ENCODE data around the gene RGS16. TPM values are rescaled to one million over a fixed set of nuclear protein-coding genes. Genes with fewer than 3 reads are reported as not detected.

The RGS16 gene
- total RNA-seq, 1 donor from 2014 or later: 1.2 TPM

DNA sequence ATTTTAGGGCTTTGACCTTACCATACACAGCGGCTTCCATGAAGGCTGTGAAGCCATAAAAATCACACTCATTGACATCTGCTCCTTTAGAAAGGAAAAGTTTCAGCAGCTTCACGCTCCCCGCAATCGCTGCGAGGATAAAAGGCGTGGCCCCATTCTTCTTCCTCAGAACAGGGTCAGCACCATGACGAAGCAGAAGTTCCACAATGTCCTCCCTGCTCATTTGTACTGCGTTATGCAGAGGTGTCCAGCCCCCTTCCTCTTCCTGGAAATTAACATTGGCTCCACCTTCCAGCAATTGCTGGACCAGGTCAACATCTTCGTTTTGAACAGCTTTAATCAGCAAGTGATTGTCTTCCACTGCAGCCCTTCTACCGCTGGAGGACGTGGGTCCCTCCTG lies 17.8 kb downstream of the RGS16 start:
- Histone ChIP-seq H3K27me3 (no peaks in the 10 kb centered on the region), H3K4me1 (peaks cover 35% of the 10 kb centered on the region), H3K27ac (no peak overlapping the region), H3K4me3 (no peak overlapping the region), H3K36me3 (peaks cover 0 to 17% of the 10 kb centered on the region in 2 donors), H3K9me3 (no peaks in the 10 kb centered on the region)
- intact Hi-C loops (cut with DNase I): no loop called here
- TF ChIP-seq, protein P1, sequence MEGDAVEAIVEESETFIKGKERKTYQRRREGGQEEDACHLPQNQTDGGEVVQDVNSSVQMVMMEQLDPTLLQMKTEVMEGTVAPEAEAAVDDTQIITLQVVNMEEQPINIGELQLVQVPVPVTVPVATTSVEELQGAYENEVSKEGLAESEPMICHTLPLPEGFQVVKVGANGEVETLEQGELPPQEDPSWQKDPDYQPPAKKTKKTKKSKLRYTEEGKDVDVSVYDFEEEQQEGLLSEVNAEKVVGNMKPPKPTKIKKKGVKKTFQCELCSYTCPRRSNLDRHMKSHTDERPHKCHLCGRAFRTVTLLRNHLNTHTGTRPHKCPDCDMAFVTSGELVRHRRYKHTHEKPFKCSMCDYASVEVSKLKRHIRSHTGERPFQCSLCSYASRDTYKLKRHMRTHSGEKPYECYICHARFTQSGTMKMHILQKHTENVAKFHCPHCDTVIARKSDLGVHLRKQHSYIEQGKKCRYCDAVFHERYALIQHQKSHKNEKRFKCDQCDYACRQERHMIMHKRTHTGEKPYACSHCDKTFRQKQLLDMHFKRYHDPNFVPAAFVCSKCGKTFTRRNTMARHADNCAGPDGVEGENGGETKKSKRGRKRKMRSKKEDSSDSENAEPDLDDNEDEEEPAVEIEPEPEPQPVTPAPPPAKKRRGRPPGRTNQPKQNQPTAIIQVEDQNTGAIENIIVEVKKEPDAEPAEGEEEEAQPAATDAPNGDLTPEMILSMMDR (IDR thresholded peaks at IDR 0.05): no peak
- TF ChIP-seq POLR2AphosphoS5 (IDR thresholded peaks at IDR 0.05; ENCODE audit: insufficient read depth in 1 of 2, low read depth in 1 of 2) (no peak), POLR2A (IDR thresholded peaks at IDR 0.05) (no peak)
- no peak for DNase-seq (ENCODE audit: extremely low spot score in 2 of 2)

DNA sequence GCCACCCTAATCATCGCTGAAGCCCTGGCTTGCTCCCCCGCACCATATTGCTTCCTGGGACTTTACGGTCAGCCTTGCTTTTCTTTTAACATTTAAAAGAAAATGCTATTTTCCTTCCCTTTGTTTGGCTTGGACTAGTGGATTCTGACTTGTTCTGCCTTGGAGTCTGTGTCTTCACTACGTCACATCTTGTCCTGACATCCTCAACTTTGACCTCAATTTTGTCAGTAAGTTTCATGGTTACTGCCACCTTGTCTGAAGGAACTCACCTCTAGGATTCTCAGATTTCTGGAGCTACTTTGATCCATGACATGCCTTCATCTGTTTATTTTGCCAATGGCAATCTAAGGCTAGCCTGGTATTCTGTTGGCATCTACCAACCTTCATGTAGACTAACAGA lies 19.4 kb downstream of the RGS16 start:
- intact Hi-C loops (cut with DNase I): no loop called here
- no peak overlapping the region for H3K4me3 ChIP-seq
- no peak overlapping the region for H3K27ac ChIP-seq
- peaks cover 35% of the 10 kb centered on the region for H3K4me1 ChIP-seq
- peaks cover 0 to 34% of the 10 kb centered on the region in 2 donors for H3K36me3 ChIP-seq
- no peak for DNase-seq (ENCODE audit: extremely low spot score in 2 of 2)
- H3K9me3 ChIP-seq: no peaks in the 10 kb centered on the region
- no peaks in the 10 kb centered on the region for H3K27me3 ChIP-seq
- TF ChIP-seq, protein P1 (IDR thresholded peaks at IDR 0.05): no peak
- TF ChIP-seq POLR2A (IDR thresholded peaks at IDR 0.05): no peak
- TF ChIP-seq POLR2AphosphoS5 (IDR thresholded peaks at IDR 0.05; ENCODE audit: insufficient read depth in 1 of 2, low read depth in 1 of 2): no peak

DNA sequence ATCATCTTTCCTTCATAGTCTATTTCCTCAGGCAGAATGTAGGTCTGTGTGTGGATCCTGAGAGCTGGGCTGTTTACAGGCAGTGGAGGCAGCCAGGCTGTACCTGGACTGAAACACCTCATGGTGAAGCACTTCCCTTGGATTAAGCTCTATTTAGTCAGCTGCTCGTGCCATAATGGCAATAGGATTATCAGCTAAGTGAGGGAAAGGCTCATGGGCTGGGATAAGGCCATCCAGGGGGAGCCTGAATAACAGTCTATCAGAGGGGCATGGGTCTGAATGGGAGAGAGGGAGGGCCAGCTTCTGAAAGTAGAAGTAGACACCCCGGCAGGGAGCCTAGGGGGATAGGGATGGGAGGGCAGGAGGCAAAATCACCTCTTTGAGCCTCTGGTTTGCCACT lies 23.5 kb downstream of the RGS16 start:
- TF ChIP-seq POLR2A (IDR thresholded peaks at IDR 0.05) (no peak), POLR2AphosphoS5 (IDR thresholded peaks at IDR 0.05; ENCODE audit: insufficient read depth in 1 of 2, low read depth in 1 of 2) (no peak)
- TF ChIP-seq, protein P1 (IDR thresholded peaks at IDR 0.05): no peak
- Histone ChIP-seq H3K9me3 (no peaks in the 10 kb centered on the region), H3K27ac (no peak overlapping the region), H3K27me3 (no peaks in the 10 kb centered on the region), H3K36me3 (peaks cover 0 to 41% of the 10 kb centered on the region in 2 donors), H3K4me1 (peaks cover 31% of the 10 kb centered on the region), H3K4me3 (no peak overlapping the region)
- intact Hi-C loops (cut with DNase I): no loop called here
- DNase-seq (ENCODE audit: extremely low spot score in 2 of 2): no peak

DNA sequence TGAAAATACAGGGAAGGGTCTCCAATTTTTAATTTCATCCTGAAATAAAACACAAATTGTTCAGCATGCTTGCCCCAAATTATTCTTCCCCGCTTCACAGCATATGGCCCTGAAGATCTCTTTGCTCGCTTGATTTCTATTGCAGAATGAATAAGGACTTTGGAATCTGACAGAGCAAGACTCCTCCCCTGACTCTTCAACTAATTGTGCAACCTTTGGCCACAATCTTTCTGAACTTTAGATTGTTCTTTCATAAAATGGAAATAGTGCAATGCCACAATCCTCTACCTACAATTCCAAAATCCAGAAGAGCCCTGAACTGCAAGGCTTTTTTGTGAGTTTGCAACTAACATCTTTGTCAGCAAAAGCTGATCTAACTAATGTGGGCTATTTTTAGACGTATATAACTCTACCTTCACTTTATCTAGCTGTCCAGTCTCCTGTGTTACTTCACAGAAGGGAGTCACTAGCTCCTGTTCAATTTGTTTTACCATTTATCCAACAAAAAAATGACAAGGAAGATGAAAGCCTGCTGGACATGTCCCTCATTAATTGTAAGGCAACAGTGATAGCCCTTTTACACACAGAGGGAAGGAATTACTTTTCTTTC lies 28.5 kb downstream of the RGS16 start:
- peaks cover 0 to 39% of the 10 kb centered on the region in 2 donors for H3K36me3 ChIP-seq
- intact Hi-C loops (cut with DNase I): no loop called here
- H3K27me3 ChIP-seq: no peaks in the 10 kb centered on the region
- no peak overlapping the region for H3K4me3 ChIP-seq
- TF ChIP-seq POLR2AphosphoS5 (IDR thresholded peaks at IDR 0.05; ENCODE audit: insufficient read depth in 1 of 2, low read depth in 1 of 2) (peak in 1 of 2 donors; percentile 65), POLR2A (IDR thresholded peaks at IDR 0.05) (no peak)
- TF ChIP-seq, protein P1 (IDR thresholded peaks at IDR 0.05): no peak
- H3K9me3 ChIP-seq: no peaks in the 10 kb centered on the region
- no peak overlapping the region for H3K27ac ChIP-seq
- no peak for DNase-seq (ENCODE audit: extremely low spot score in 2 of 2)
- H3K4me1 ChIP-seq: peaks cover 12% of the 10 kb centered on the region

DNA sequence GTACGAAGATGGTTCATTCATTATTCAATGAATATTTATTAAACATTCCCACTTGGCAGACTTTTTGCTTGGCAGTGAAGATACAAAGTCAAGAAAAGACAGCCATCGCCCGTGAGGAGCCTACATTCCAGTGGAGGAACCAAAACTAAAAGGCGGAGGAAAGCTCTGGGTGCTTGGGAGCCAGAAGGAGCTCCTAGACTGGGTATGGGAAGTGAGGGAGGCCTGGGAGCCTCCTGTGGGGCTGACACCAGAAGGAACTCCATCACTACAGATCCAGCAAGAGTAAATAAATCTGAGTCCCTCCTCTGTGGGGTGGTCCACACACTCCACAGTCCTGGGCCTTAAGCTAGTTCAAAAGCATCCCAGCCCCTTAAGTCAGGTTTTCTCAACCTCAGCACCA lies 30.0 kb downstream of the RGS16 start:
- Histone ChIP-seq H3K4me3 (no peak overlapping the region), H3K4me1 (peaks cover 12% of the 10 kb centered on the region), H3K27ac (no peak overlapping the region), H3K36me3 (peaks cover 0 to 24% of the 10 kb centered on the region in 2 donors), H3K9me3 (no peaks in the 10 kb centered on the region), H3K27me3 (no peaks in the 10 kb centered on the region)
- no peak for TF ChIP-seq POLR2AphosphoS5 (IDR thresholded peaks at IDR 0.05; ENCODE audit: insufficient read depth in 1 of 2, low read depth in 1 of 2)
- TF ChIP-seq, protein P1 (IDR thresholded peaks at IDR 0.05): no peak
- DNase-seq (ENCODE audit: extremely low spot score in 2 of 2): no peak
- intact Hi-C loops (cut with DNase I): no loop called here
